SIG-M5 (cell line): ENCODE measurements around the gene CAV1.

ENCODE experiments used
- DNase-seq: peaks from one replicate; lab custom pipeline; 2025; lab: John Stamatoyannopoulos, UW

CAV1 gene

DNA sequence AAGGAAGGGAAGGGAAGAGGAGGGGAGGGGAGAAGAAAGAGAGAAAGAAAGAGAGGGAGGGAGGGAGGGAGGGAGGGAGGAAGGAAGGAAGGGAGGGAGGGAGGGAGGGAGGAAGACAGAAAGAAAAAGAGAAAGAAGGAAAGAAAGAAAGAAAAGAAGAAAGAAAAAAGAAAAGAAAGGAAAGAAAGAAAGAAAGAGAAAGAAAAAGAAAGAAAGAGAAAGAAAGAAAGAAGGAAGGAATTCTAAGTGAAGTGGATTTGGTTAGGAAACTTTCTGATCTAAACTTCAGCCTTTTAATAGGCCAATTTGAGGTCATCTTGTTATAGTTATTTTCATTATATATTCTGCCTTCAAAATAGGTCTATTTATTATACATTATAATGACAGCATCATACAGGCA is 21.0 kb upstream of the CAV1 start:
- no peak for DNase-seq

- no peak for DNase-seq
Observed at GRCh38 chr7:116505278-116505677, 19.6 kb upstream of the CAV1 start.

DNA sequence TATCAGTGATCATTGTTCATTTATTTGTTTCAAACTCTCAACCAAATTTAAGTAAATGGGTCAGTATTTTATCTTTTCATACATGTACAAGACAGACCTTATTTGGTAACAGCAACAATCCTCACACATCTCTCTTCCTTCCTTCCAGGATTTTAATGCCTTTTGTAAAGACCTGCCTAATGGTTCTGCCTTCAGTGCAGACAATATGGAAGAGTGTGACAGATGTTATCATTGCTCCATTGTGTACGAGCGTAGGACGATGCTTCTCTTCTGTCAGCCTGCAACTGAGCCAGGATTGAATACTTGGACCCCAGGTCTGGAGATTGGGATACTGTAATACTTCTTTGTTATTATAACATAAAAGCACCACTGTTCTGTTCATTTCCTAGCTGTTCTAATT is 19.0 kb upstream of the CAV1 start:
- no peak for DNase-seq

DNA sequence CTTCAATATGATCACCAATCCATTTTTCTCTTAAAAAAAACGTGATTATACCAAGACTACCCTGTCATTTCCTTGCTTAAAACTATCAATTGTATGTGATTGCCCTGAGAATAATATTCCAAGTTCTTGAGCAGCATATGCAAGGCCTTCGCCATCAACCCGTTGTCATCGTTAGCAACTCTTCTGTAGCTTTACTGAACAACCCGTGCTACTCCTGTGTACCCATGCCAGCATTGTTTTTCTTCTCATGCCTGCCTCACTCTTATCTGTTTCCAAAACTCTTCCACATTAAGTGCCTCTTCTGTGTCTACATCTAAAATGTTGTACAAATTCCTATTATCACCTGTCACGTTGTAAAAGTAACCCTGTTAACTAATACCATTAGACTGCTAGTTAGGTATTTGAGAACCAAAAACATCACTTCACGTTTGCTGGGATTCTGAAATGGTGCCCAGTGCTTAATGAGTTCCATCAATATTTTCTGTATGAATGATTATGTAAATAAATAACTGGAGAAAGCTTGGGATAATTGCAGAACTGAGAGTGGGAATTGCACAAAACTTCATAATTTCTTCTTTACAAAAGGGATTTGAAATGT is 14.8 kb upstream of the CAV1 start:
- DNase-seq, result no peak

- no peak for DNase-seq
Observed at GRCh38 chr7:116510795-116511194, 14.0 kb upstream of the CAV1 start.

DNA sequence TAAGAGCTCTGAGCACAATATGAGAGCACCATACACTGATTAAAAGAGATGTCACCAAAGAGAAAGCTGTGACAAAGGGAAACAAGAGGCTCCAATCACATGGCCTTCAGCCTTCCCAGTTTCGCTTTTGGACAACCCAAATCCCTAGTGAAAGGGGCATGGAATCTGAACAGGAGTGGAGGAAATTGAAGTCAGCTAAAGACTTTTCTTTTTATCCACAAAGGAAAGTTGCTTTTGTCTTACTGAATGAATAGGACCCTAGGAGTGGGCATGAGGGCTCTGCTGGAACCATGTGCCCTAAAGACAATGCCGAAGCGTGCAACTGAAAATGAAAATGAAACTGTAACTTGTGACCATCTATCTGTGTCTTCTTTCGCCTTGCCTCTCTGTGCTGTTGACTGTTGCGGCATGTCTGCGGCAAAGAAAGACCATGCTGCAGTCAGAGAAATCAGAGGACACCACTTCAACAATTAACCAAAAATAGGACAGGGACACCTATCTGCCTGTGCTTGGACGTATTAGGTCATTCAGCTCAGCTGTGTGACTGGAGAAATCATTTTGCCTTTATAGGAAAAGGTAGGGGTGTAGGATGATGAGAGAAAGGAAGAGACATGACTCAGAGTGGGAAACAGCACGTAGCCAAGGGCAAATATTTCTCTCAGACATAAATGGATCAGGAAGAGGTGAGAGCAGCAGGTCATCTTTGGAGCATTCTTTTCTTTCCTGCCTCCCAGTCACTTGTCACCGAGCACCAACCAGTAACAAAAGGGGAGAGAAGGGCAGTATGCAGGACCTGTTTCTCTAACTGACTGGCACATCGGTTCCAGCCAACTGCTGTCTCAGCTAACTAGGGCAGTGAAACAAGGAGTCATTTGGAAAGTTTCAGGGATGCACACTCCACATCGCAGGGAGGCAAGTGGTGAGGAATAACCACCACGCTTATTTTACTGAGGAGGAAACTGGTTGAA is 13.0 kb upstream of the CAV1 start:
- no peak for DNase-seq

DNA sequence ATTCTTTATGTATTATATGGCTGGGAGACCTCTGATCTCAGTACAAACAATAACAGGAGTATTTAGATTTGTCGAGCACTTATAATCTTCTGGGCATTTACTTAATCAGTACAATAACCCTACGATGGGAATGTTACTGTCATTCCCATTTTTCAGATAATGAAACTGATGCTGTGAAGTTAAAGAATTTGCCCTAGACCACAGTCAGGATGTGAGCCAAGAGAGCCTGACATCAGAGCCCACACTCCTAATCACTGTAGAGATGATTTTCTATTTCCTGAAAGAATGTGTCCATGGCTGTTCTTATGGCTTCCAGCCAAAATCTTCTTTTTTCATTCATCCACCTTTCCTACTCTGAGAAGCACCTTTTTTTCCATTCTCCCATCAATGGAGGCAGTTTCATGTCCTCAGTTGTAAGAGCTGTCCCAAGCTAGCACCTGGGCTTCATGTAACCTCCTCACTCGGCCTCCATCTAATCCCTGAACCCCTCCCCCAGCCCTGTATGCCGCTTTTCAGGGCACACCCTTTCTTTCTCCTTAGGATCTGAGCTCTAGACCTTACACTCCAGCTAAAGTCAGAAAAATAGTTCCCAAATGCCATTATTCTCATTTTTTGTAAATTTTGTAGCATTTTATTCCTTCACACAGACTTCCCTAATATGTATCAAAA is 12.2 kb upstream of the CAV1 start:
- no peak for DNase-seq

DNA sequence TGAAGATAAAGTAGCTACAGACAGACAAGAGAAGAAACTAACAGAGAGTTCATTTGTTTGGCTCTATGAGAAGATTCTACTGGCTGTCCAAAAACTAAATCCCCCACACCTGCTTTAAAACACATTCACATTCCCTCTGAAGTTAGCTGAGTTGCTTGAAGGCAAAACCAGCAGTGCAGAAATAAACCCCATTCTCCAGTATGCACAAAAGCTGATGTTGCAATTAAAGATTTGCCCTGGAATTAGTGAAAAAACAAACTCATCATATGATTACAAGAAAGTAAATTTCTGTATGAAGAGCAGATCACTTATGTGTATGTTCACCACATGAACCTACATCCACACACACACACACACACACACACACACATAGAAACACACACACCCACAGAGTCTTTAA is 9.3 kb upstream of the CAV1 start:
- DNase-seq, result no peak

DNA sequence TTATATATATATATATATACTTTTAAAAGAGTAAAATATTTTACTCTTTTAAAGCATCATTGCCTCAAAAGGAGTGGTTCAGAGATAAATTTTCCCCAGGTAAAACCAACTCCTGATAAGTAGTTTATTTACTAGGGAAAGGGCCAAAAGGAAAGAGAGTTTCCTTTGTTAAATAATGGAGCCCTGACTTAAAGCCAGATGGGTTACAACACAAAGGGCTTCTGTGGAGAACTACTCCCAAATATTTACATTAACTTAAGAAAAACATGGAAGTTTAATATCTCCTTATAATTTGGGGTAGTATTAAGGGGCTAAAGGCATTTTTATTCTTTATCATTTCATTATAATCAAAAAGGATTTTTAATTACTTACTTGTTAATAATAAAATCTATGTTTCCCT is 8.5 kb upstream of the CAV1 start:
- no peak for DNase-seq

GRCh38 chr7:116517626-116518025 is 7.2 kb upstream of the CAV1 start:
- DNase-seq, result no peak

GRCh38 chr7:116518961-116519360 is 5.9 kb upstream of the CAV1 start:
- DNase-seq, result no peak

DNA sequence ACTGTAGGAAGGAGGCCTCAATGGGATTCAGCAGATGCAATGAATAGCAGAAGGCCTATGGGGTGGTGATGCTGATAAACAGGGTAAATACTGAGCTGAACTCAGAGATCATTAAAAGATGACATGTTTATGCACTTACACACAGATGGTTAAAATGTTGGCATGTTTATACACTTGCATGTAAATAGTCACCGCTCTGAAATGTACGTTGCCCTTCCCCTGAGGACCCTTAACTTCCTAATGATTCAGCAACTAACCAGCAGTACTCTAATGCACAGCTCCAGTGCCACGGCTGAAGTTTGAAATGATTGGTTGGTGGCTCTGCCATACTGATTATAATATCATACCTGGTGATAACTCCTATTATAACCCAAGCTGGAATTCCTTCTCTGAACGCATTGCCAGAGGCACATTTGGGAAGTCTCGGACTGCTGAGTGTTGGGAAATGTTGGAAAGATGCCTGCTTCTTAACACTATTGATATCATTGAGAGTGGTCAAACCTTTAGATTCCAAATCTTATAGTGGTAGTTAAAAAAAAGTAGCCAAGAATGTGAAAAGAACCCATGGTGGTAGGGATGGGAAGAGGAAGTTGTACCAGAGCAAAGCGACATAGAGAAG is 3.7 kb upstream of the CAV1 start:
- no peak for DNase-seq

DNA sequence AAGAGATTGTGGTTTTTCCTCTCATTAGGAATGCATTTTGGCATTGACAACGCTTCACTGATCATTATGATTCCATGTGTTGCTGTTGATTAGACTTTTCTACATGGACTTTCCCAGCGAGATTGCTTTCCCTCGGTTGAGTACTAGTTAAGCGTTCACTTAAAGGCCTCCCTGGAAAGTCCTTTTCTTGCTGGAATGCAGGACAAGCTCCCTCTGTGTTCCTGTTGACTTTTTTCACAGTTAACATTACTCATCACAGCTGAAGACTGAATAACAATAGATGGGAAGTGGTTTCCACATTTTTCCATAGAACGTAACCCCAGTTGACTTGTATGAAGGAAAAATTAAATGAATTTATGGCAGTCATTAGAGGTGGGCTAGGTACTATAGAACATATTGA is 2.6 kb upstream of the CAV1 start:
- DNase-seq, result no peak

DNA sequence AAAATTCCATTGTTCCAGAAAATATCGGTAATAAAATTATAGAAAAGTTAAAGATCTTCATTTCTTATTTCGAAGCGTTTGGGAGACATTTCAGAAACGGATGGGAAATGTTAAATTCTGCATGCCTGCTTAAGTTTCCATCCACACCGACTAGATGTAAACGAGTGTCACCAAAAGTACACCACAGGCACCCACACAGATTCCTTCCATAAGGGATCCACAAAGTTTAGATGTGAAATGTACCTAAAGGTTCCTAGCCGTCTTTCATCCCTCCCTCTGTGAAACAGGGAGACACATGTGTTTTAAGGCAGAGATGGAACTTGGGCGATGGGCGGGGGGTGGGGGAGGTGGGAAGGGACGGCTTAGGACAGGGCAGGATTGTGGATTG is 621 bp upstream of the CAV1 start:
- no peak for DNase-seq

- no peak for DNase-seq
Observed at GRCh38 chr7:116525298-116525912, 569 bp downstream of the CAV1 start.

GRCh38 chr7:116525913-116526861 is 1.4 kb downstream of the CAV1 start:
- no peak for DNase-seq

DNA sequence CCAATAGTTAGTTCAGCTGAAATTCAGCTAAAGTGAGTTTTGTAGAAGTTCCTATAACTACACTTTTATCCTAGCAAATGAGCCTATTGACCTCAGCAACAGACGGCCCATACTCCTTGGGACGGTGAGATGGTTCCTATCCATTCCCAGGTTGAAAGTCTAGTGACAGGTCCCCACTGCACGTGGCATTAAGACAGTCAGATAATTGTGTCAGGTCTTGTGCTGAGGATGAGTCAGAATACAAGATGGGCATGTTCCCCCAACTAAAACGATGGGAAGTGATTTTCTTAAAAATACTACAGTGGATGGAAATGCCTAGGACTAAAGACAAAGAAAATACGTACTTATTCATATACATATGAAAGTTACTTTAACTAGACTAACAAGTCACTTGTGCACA is 2.1 kb downstream of the CAV1 start:
- no peak for DNase-seq

- DNase-seq, result no peak
Observed at GRCh38 chr7:116527521-116527920, 2.7 kb downstream of the CAV1 start.

- no peak for DNase-seq
Observed at GRCh38 chr7:116528008-116528789, 3.4 kb downstream of the CAV1 start.

DNA sequence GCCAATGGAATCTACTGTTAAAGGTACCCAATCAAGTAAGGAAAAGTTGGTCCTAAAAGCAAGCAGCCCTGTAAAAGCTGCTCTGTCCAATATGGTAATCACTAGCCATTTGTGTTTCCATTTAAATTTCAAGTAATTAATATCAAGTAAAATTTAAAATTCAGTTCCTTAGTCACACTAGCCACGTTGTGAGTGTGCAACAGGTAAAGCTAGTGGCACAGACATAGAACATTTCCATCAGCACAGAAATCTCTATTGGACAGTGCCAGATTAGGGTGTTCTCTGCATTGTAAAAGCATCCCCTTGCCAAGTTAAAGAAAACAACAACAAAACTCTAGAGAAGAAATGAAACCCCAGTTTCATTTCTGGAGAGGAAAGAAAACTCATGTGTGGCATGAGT is 4.4 kb downstream of the CAV1 start:
- DNase-seq, result no peak
